Activated CD4-positive, alpha-beta T cell treated with anti-CD3 and anti-CD28 coated beads, Interleukin-2, Interleukin-4, amounts not matched to agents 100 ng/mL and 50 ng/mL, durations not matched to agents 16 hours and 8 hours (primary cell): ENCODE measurements around the gene MGLL.

Source experiments
- DNase-seq: peaks from one replicate; pipeline ENCODE4 v3.0.0-alpha.2; 2020; ENCODE audit warnings: low spot score

The MGLL gene

DNA sequence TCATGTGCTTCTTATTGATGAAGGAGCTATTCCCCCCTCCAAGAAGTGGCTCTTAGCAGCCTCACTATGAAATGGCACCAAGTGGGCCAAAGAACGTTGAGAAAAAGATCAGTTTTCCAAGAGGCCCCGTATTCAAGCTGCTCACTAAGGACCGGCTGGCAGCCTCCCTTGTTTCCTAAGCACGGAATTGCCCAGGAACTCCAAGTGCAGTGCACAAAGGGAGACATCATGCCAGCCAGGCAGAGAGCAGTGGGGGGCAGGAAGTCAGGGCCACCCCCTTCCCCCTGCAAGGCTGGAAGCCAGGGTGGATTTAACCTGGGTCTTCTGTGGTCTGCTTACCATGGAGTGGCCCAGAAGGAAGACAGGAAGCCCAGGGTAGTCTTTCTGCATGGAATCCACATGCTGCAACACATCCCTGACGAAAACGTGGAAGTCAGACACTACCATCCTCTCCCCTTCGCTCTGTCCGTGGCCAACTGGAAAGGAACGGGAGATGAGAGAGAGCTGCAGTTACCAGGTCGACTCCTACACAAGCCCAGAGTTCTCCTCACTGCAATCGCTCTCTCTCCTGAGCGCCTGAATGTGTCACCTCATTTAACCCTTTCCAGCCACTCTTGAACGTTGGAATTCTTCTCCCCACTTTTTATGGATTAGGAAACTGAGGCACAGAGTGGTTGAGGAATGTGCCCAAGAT lies 100.1 kb downstream of the MGLL start:
- DNase-seq: no peak

DNA sequence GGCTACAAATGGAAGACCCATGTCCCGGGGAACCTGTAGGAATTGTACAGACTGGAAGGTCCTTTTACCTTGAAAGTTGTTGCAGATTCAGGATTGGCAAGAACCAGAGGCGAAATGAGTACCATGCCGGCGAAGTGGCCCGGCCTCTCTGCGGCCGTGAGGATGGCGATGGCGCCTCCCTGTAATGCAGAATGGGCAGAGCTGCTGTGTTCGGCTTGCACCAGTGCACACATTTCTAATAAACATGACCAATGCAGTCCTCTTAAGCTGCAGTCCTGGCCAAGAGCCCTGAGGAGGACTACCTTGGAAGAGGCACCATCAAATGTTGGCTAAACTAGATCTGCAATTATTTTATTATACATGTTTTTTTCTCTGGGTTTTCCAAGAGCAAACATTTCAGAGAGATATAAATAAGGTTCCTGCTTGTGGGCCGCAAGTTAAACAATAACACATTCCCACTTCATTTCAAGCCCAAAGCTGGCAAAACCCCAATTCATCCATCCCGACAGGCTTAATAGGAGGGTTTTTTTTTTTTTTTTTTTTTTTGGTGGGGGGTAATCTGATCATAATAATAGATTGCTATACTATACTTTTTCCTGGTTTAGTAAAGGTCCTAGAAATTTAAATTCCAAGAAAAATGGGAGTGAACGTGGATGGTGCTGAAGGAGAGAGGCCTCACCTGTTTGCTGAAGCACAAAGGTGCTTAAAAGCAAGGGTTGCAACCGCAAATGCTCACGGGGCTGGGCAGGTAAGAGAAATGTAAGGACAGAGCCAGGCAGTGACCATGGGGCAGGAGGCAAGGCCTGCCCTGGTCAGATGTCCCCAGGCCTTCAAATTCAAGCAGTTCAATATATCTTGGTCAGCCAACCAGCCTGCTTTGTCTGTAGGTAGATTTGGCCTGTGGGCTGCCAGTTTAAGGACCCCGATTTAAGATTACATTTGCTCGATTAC lies 101.1 kb downstream of the MGLL start:
- no peak for DNase-seq

DNA sequence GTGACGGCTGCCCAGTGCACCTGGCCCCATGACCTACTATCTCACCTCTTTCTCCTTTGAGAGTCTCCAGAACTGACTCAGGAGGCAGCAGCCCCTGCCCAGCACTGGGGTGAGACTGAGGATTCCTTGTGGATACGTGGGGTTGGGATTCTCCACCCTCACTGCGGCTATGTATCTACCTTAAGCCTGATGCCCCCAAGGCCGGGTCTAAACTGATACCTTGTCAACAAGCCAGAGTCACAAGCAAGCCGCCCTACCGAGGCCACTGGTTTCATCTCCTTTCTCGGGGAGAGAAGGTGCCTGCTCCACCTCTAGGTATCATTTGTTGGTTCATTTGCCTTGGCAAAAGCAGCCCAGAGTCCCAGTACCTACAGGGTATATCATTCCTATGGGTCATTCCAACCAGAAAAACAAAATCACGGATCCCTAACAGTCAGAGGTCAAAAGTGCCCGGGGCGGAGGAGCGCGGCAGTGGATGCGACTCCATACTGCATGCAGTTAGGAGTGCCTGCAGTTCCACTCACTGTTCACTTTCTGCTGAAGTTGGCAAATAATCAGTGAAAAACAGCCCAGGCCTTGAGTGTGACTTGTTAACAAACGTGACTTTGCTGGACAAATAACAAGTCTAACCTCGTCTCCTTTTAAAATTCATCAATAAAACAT lies 102.0 kb downstream of the MGLL start:
- no peak for DNase-seq

DNA sequence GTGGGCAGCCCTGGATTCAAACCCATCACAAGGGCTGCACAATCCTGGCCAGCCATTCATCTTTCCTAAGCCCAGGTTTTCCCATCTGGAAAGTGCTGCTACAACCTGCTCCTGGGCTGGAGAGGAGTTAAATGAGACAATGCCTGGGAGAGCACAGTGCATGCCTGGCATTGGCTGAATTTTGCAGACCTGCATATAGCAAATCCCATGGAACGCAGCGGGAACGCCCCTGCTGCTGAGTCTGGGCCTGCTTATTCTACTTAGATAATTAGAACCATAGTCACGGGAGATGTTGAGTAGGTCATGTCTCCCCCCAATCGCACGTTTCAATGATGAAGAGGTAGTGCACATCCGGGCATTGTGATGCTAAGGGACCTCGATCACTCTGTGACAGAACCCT lies 102.9 kb downstream of the MGLL start:
- no peak for DNase-seq

DNA sequence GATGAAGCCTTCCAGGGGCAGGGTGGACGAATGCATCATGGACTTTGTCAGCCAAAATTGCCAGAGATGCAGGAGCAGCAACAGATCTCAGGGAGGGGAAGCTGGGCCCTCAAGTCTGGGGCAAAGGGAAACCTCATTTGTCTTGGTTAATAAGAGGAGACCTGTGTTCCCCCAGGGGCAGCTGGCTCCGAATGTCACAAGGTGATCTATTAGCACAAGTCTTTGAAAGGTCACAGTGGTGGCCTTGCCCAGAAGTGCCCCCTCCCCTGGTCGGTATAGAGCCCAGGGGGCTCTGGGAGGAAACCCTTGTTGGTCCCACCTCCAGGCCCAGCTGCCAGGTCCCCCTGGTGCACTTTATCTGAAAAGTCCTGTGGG lies 103.4 kb downstream of the MGLL start:
- no peak for DNase-seq

DNA sequence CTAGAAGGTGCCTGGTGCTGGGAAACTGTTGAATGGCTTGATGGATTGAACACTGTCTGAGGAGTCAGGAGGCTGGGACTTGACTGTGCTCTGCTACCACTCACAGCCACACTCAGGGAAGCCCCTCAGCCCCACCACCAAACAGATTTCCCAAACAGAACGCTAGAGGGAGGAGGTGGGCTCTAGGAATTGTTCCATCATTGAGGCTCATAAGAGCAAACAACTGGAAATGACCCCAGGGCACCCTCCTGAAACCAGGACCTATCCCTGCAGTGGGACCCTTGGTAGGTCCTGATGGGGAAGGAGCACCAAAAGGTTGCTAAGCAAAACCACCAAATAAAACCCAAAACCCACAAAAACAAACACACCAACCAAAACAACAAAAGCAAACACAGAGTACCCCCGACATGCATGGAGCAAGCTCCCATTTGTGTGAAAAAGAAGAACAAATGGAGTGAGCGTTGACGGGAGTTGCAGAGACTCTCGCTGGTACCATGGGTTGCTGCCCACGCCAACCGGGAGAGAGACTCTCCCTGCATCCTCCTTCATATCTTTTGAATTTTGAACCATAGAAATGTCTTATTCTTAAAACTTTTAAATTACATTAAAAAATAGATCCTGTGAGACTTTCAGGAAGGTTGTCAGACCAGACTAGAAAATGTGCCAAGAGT lies 103.9 kb downstream of the MGLL start:
- no peak for DNase-seq

DNA sequence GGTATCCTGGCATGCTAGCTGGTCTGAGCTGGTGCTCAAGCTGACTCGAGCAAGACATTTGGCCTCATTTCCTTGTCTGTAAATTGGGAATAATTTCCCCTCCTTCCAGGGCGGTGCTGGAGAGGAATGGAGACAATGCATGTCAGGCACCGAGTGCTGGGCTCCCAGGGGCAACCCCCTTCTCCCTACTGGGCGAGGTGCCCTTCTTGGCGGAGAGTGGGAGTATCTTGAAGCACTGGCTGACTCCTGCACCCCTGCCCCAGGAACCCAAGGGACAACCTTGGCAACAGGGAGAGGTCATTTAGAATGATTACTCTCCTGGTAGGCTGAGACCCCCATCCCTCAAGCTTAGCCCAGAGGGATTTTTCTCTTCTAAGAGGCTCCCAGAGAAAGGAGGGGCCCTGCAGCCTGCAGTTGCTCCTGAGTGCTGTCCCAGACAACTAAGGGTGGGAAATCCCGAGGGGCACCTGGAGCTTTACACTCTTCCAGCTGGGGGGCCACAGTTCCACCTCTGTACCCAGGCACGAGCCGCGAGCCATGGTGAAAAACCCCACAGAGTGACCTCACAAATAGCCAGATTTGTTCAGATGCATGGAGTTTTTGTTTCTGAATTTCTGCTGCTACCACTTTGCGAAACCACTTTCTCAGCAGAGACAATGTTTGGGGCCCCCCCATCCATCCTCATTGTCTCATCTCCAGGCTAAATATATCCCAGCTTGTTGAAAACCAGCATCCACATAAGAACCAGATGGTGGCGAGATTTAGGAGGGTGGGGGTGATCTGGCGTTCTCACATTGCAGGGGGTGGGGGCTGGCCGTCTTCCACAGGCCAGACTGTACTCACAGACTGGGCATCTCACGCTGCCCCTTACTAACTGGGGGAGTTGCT lies 104.7 kb downstream of the MGLL start:
- no peak for DNase-seq

DNA sequence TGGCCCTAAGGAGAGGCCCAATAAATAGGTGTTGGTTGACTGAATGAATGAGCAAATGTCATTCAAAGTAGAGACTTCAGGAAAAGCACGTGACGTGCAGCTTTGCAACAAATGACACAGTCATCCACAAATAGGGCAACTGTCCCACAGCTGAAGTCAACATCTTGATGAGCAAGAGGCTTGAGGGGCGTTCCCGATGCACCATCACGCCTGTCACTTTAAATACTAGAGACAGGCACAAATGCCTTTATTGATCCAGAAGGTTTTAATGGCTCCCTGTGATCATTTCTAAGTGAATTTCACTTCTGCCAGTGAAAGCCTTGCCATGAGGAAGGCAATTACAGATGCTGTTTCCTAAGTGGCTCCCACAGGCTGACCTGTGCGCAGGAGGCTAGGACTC lies 105.9 kb downstream of the MGLL start:
- DNase-seq: no peak

DNA sequence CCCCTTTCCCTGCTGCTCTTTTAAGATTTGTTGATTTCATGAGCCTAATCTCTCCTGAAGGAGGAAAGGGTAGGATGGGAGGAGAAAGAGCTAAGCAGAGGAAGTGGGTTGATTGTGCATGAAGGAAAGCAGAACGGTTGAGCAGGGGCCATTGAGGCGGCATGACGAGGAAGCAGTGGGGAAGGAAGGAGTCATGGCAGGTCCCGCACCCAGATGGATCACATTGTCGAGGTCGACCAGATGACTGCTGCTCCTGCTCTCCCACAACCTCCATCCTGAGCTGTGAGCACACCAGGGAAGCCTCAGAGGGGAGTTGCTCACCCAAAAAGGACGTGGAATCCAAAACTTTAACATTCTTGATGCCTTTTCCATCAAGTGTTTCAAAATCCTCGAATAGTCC lies 106.8 kb downstream of the MGLL start:
- no peak for DNase-seq

DNA sequence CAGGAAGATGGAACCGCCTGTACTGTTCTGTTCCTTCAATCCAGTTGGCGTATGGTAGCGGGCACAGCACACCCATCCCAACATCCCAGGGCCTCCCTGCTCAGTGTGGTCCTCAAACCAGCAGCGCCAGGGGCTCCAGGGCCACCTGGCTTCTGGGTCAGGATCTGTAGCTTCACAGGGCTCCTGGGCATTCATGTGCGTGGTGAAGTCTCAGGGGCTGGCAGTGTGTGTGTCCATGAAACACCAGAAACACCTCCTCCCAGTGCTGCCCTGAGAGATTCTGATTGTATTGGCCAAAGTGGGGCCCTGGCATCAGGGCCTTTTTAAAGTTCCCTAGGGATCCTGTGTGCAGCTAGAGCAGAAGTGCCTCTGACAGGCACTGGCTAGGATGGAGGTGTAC lies 107.4 kb downstream of the MGLL start:
- DNase-seq: no peak

DNA sequence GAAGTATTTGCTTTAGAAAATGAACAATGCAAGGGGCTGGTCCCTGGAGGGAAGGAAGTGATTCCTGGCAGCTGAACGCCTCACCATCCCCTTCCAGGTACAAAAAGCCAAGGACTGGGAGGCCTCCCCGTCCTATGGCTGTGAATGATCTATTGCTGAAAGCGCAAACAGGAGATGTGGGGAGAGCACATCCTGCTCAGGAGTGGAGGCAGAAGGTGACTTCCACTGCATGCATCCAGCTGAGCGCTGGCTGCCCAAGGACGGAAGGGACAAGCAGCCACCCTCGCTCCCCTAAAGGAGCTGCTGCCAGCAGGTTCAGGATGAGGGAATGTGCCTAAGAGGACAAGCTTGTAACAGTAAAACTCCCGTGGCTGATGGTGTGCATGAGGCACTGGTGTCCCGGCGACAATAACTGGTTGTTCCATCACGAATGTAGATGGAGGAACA lies 108.2 kb downstream of the MGLL start:
- no peak for DNase-seq

DNA sequence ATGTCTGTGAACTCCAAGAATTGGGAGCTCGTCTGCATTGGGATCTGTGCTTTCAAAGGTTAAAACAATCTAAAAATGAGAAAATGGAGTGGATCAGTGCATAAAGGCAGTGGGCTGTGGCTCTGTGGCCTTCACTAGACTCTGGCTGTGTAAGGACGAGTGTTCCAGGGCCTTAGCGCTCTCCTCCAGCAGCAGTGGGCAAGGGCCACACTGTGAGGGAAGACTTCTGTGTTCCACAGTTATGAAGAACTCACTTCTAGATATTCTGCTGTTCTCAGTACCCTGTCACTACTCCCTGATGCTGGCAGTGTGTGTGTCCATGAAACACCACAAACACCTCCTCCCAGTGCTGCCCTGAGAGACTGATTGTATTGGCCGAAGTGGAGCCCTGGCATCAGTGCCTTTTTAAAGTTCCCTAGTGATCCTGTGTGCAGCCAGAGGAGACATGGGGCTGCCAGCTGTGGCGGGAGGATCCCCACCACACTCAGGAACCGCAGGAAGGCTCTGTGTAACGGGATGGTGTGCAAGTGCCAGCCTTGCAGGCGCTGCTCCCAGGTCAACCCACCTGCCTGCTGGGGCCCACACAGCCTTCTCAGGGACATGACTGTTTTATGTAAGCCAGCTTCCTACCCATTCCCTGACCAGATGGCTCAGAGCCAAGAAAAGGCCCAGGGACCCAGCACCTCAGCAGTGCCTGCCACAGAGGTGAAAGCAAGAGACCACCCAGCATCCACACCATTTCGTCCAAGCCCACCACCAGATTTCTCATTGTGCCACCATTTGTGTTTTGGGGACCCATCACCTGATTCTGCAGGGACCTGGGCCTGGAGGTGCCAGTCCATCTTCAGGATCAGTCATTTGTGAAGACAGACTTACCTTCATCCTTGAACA lies 109.2 kb downstream of the MGLL start:
- DNase-seq: no peak

DNA sequence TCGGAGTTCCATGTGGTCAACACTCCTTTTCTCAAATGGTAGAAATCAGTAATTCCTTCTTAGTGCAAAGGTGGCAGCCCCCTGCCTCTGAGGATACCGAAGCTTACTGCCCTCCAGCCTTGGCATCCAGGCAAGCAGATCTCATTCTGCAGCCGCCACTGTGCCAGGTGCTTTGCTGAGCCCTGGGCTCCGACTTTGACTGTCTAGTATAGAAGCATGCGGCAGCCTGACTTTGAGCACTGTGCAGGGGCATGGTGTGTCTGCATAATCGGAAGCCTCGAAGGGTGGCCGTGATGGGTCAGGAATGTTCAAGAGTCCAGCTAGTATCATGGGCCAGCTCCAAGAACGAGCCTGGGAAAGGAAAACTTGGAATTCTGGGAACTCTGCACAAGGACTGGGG lies 109.9 kb downstream of the MGLL start:
- no peak for DNase-seq

DNA sequence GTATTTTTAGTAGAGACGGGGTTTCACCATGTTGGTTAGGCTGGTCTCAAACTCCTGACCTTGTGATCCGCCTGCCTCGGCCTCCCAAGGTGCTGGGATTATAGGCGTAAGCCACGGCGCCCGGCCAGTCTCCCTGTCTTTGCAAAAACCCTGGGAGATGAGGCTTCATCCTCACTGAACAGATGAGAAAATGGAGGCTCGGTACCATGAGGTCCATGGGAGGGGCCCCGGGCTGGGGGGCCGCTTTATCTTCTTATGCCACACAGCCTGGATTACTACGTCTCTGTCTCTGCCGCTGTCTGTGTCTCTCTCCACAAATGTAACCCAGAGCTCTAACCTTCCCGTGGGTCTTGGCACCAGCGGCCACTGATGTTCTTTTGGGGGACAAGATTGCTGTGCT lies 110.4 kb downstream of the MGLL start:
- DNase-seq: no peak

DNA sequence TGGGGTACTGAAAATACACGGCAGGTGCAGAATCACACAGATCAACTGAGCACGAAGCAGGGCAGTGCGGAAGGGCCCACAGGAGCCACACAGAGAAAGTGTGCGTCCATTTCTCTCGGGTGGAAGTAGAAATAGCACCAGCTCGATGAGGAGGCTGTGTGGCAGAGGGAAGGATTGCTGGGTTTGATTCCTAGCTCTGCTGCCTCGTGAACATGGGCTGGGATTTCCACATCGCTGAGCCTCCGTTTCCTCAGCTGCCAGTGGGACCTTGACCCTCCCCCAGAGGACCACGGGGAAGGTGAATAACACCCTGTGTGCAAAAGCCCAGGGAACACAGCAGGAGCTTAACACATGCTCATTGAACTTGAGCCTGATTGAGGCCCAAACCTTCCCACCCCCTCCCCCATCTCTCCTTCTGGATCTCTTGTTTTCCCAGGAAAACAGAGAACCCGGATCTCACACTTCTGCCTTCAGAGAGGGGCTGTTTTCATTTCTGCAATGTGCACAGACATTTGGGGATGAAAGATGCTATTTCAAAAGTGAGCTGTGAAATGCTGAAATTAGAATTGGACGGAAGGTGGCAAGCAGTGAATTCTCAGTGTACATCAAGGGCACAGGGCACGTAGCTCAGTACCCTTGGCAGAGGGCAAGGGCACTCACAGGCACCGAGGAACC lies 111.2 kb downstream of the MGLL start:
- no peak for DNase-seq

DNA sequence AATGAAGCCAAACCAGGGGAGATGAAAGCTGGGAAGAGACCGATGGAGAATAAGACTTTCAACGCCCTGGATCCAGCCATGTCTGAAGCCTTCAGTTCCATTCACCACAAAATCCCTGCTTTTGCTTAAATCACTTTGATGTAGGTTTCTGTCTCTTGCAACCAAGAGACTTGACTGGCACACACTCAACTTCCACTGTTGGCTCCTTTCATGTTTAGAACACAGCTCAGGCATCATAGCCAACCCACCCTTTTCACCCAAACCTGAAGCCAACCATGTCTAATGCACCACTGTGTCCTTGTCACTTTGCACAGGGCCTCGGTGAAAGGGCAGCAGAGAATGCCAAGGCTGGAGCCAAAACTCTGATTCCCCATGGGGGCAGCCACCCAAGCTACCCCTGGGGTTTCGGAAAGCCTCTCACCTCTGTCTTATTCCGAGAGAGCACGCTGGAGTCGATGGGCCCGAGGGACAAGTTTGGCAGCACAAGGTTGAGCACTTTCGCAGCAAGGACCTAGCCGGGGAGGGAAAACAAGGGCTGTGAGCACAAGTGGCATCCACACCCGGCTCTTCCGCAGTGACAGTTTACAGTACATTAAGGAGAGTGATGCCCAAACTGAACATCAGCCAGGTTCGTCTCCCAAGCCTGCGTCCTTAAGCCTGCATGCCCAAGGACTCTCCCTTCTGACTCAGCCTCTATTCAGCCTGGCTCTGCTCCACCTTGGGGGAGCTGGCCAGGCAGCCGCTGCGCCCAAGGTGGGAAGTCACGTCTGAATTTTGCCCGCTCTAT lies 112.0 kb downstream of the MGLL start:
- no peak for DNase-seq

DNA sequence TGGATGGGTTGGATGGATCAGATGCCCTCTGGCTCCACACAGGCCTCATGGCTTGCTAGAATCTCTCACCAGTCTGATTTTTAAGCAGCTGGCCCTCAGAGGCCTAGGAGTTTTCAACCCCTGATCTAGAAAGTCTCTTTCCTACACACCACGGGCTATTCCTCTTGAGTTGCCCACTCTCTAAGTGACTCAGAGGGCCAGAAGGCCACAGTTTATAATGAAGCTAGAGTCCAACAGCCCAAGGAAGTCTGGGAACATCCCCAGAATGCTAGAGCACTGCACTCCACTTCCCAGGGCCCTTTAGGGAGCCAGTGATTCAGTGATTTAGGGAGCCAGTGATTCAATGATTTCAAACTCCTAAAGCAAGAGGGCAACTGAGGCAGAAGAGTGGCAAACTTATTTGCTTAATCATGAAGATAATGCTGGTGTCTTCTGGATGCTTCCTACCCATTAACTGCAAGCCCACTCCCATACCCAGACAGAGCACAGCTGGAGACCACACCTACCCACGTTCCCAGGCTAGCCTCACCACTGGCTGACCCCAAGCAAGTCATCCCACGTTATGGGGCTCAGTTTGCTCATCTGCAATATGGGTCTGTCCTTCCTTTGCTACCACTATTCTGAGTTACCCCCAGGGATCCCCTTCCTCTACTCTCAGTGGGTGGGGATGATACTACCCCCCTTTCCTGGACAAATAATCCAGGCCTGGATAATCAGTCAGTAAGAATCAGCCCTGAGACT lies 112.8 kb downstream of the MGLL start:
- DNase-seq: no peak

DNA sequence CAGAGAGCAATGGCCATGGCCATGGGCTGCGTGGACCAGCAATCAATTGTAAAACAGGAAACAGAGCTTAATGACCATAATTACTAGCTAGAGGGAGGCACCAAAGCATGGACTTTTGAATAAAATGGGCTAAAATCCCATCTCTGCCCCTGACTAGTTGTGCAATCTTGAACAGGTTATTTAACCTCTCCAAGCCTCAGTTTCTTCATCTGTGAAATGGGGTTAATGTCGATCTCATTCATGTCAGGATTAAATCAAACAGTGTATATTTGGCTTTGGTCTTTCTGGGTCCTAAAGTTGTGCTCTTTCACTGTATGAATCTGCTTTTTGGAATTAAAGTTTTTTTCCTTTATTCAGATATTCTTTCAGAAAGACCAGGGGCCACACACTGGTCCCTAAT lies 113.5 kb downstream of the MGLL start:
- DNase-seq: no peak
